DOHH2 (cell line): Measurements from ENCODE around the gene RNU5D-1.

Source experiments
- H3F3A ChIP-seq: fragments of 200-600 bp; sonication (generic), shearing (Covaris generic); 2 replicates; pipeline ENCODE4 v1.6.0; 2016; ENCODE audit warnings: antibody characterized with exemption, mild to moderate bottlenecking; ENCODE audit not compliant: control insufficient read depth, insufficient read depth
- H3K27ac ChIP-seq: fragments of 200-600 bp; sonication (generic); 2 replicates; pipeline ENCODE4 v1.5.1; 2014; ENCODE audit warnings: low read depth, mild to moderate bottlenecking, low read length, moderate library complexity
- H3K27me3 ChIP-seq: fragments of 200-600 bp; sonication (generic); 2 replicates; pipeline ENCODE4 v1.6.1; 2014; ENCODE audit warnings: mild to moderate bottlenecking, low read length, mixed read lengths; ENCODE audit not compliant: control insufficient read depth
- H3K36me3 ChIP-seq: fragments of 200-600 bp; sonication (generic); 2 replicates; pipeline ENCODE4 v1.6.1; 2014; ENCODE audit warnings: mild to moderate bottlenecking, low read length, moderate library complexity, mixed read lengths; ENCODE audit not compliant: control insufficient read depth
- H3K4me1 ChIP-seq: fragments of 200-600 bp; sonication (generic); 2 replicates; pipeline ENCODE4 v1.6.1; 2014; ENCODE audit warnings: mild to moderate bottlenecking, low read length, mixed read lengths; ENCODE audit not compliant: control insufficient read depth
- H3K4me2 ChIP-seq: fragments of 200-600 bp; sonication (generic); 2 replicates; pipeline ENCODE4 v1.6.0; 2014; ENCODE audit warnings: mild to moderate bottlenecking, low read length, moderate library complexity
- H3K4me3 ChIP-seq: fragments of 200-600 bp; sonication (generic); 2 replicates; pipeline ENCODE4 v1.5.1; 2014; ENCODE audit warnings: mild to moderate bottlenecking, low read length, mixed read lengths
- H3K79me2 ChIP-seq: fragments of 200-600 bp; sonication (generic); 2 replicates; pipeline ENCODE4 v1.6.1; 2014; ENCODE audit warnings: mild to moderate bottlenecking, low read length, mixed read lengths; ENCODE audit not compliant: control insufficient read depth
- H3K9me2 ChIP-seq: fragments of 200-600 bp; sonication (generic); replicated peaks from 2 replicates; pipeline ENCODE4 v1.6.1; 2014; ENCODE audit warnings: mild to moderate bottlenecking, low read length, mixed read lengths; ENCODE audit not compliant: control insufficient read depth
- H3K9me3 ChIP-seq: fragments of 200-600 bp; sonication (generic); 2 replicates; pipeline ENCODE4 v1.6.1; 2014; ENCODE audit warnings: antibody characterized with exemption, low read length, mixed read lengths; ENCODE audit not compliant: control insufficient read depth, insufficient read depth
- H4K20me1 ChIP-seq: fragments of 200-600 bp; sonication (generic); 2 replicates; pipeline ENCODE4 v1.6.0; 2014; ENCODE audit warnings: low read depth, mild to moderate bottlenecking, antibody characterized with exemption, low read length, moderate library complexity; ENCODE audit not compliant: control insufficient read depth, insufficient read depth
- CTCF ChIP-seq: fragments of 200-600 bp; sonication (generic); IDR thresholded peaks from one replicate; pipeline ENCODE4 v1.5.1; 2014; ENCODE audit warnings: antibody characterized with exemption, mild to moderate bottlenecking, low read depth, low read length; ENCODE audit not compliant: poor library complexity, severe bottlenecking
- EZH2phosphoT487 ChIP-seq: fragments of 200-600 bp; sonication (generic); IDR thresholded peaks from 2 replicates; pipeline ENCODE4 v1.6.1; 2017; ENCODE audit warnings: borderline replicate concordance, mild to moderate bottlenecking, antibody characterized with exemption, low read length, moderate library complexity, mixed read lengths

Gene RNU5D-1

DNA sequence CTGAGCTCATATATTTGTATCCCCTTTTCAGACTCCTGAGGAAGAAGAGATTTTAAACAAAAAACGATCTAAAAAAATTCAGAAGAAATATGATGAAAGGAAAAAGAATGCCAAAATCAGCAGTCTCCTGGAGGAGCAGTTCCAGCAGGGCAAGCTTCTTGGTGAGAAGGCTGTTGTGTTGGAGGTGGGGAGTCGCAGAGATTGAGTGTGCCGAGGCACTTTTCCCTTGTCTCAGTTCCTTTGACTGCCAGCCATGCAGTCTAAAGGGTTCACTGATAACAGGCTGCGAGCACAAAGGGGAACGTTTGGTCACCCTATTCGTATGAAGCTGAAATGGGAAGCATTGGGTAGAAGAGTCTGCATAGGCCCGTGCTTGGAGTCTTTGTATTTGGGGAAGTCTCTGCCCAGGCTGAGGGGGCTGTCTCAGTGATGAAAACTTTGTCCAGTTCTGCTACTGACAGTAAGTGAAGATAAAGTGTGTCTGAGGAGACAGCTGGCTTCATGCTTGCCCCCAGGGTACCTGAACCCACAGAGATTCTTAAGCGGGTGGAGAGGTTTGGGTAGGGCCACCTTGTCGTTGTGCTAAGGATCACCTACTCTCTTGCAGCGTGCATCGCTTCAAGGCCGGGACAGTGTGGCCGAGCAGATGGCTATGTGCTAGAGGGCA, 47.1 kb upstream of the RNU5D-1 start:
- Histone ChIP-seq H3K27me3 (no peaks in the 10 kb centered on the region), H3F3A (peaks cover 73% of the 10 kb centered on the region), H3K4me2 (peak overlapping the region; percentile 74), H3K4me3 (peak overlapping the region; percentile 99), H3K4me1 (peaks cover 38% of the 10 kb centered on the region), H3K9me3 (no peaks in the 10 kb centered on the region), H3K9me2 (no peaks in the 10 kb centered on the region), H3K79me2 (peaks cover 54% of the 10 kb centered on the region), H3K36me3 (peaks cover 73% of the 10 kb centered on the region), H3K27ac (peak overlapping the region; percentile 78), H4K20me1 (peaks cover 12% of the 10 kb centered on the region)
- TF ChIP-seq CTCF (no peak), EZH2phosphoT487 (no peak)

DNA sequence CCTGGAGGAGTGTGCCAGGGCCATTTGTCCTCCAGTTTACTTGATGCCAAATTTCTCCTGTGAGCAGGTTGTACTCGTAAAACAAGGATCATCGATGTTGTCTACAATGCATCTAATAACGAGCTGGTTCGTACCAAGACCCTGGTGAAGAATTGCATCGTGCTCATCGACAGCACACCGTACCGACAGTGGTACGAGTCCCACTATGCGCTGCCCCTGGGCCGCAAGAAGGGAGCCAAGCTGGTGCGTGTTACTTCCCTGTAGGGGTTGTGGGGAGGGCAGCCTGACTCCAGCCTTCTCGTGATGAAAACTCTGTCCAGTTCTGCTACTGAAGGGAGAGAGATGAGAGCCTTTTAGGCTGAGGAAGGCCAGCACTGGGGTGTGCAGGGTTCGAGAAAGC, 46.6 kb upstream of the RNU5D-1 start:
- peaks cover 54% of the 10 kb centered on the region for H3K79me2 ChIP-seq
- no peaks in the 10 kb centered on the region for H3K27me3 ChIP-seq
- peak overlapping the region; percentile 74 for H3K4me2 ChIP-seq
- peaks cover 12% of the 10 kb centered on the region for H4K20me1 ChIP-seq
- H3K9me2 ChIP-seq = no peaks in the 10 kb centered on the region
- no peaks in the 10 kb centered on the region for H3K9me3 ChIP-seq
- TF ChIP-seq CTCF = no peak
- no peak for TF ChIP-seq EZH2phosphoT487
- H3K4me3 ChIP-seq = peak overlapping the region; percentile 99
- peaks cover 34% of the 10 kb centered on the region for H3K4me1 ChIP-seq
- H3K36me3 ChIP-seq = peaks cover 73% of the 10 kb centered on the region
- peak overlapping the region; percentile 78 for H3K27ac ChIP-seq
- H3F3A ChIP-seq = peaks cover 72% of the 10 kb centered on the region

- H3K9me3 ChIP-seq = no peaks in the 10 kb centered on the region
- peaks cover 34% of the 10 kb centered on the region for H3K4me1 ChIP-seq
- peaks cover 54% of the 10 kb centered on the region for H3K79me2 ChIP-seq
- TF ChIP-seq EZH2phosphoT487 (no peak), CTCF (no peak)
- no peaks in the 10 kb centered on the region for H3K9me2 ChIP-seq
- H3K4me3 ChIP-seq = peak overlapping the region; percentile 99
- H4K20me1 ChIP-seq = peaks cover 12% of the 10 kb centered on the region
- H3K27me3 ChIP-seq = no peaks in the 10 kb centered on the region
- peak overlapping the region; percentile 74 for H3K4me2 ChIP-seq
- H3K36me3 ChIP-seq = peaks cover 67% of the 10 kb centered on the region
- peak overlapping the region; percentile 78 for H3K27ac ChIP-seq
- peaks cover 67% of the 10 kb centered on the region for H3F3A ChIP-seq
Observed at GRCh38 chr1:44776730-44777068, 45.7 kb upstream of the RNU5D-1 start.
